OCI-LY3 (cell line): ENCODE results near the gene SAP130.

Experiments used
- H2AFZ ChIP-seq: fragments of 200-600, 300-600 bp; shearing (Covaris generic); 2 replicates; pipeline ENCODE4 v1.6.0; 2014; ENCODE audit warnings: antibody characterized with exemption, low read depth, low read length
- H3K27ac ChIP-seq: fragments of 200-600, 300-600 bp; sonication (generic); 2 replicates; pipeline ENCODE4 v1.5.1; 2014; ENCODE audit warnings: mild to moderate bottlenecking, low read length, moderate library complexity, mixed read lengths
- H3K27me3 ChIP-seq: fragments of 200-600, 300-600 bp; sonication (generic); 2 replicates; pipeline ENCODE4 v1.6.1; 2014; ENCODE audit warnings: low read depth, low read length, mixed read lengths
- H3K36me3 ChIP-seq: fragments of 200-600, 300-600 bp; sonication (generic); replicated peaks from 2 replicates; pipeline ENCODE3; 2014; ENCODE audit warnings: low read depth, low read length, mixed read lengths
- H3K4me1 ChIP-seq: fragments of 300-600, 200-600 bp; sonication (generic); 2 replicates; pipeline ENCODE4 v1.6.1; 2014; ENCODE audit warnings: low read length, mixed read lengths
- H3K4me2 ChIP-seq: fragments of 200-600, 300-600 bp; sonication (generic); 2 replicates; pipeline ENCODE4 v1.6.1; 2014; ENCODE audit warnings: low read length, mixed read lengths
- H3K4me3 ChIP-seq: fragments of 300-600, 200-600 bp; sonication (generic); 2 replicates; pipeline ENCODE4 v1.5.1; 2014; ENCODE audit warnings: antibody characterized with exemption, mild to moderate bottlenecking, low read length, moderate library complexity
- H3K79me2 ChIP-seq: fragments of 300-600, 200-600 bp; shearing (Covaris generic); 2 replicates; pipeline ENCODE4 v1.6.1; 2014; ENCODE audit warnings: mild to moderate bottlenecking, low read length, mixed read lengths
- H3K9ac ChIP-seq: fragments of 300-600, 200-600 bp; shearing (Covaris generic); 2 replicates; pipeline ENCODE4 v1.6.0; 2014; ENCODE audit warnings: mild to moderate bottlenecking, low read length, moderate library complexity
- H3K9me3 ChIP-seq: fragments of 200-600, 300-600 bp; shearing (Covaris generic); 2 replicates; pipeline ENCODE4 v1.6.1; 2014; ENCODE audit warnings: low read length, mixed read lengths; ENCODE audit not compliant: insufficient read depth
- H4K20me1 ChIP-seq: fragments of 200-600, 300-600 bp; sonication (generic); 2 replicates; pipeline ENCODE4 v1.6.1; 2016; ENCODE audit warnings: low read length, mixed read lengths; ENCODE audit not compliant: insufficient read depth
- EZH2phosphoT487 ChIP-seq: fragments of 200-600 bp; shearing (Covaris generic); IDR thresholded peaks from 2 replicates; pipeline ENCODE4 v1.6.1; 2018; ENCODE audit warnings: antibody characterized with exemption, mixed run types, low read depth
- TF ChIP-seq, protein P1 (sequence below): fragments of 200-600, 300-600 bp; sonication (generic); IDR thresholded peaks from 2 replicates; pipeline ENCODE4 v1.5.1; 2014; ENCODE audit warnings: antibody characterized with exemption, low read length, low read depth

SAP130 gene

DNA sequence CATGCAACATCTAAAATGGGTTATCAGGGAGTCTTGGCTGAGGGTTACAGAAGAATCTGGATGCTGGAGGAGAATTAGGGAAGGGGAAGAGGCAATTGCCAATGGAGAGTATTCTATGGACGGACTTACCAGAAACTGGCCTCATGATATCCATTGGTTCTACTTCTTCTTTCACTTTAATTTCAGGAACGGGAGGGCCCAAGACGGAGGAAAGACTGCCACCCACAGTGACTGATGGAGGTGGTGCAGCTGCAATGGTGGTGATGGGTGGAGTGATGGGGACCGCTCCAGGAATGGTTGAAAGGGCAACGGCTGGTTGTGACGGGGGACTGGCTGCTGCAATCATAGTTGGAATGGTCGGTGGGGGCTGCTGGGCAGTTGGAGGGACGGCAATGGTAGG is 73.0 kb downstream of the SAP130 start:
- no peak overlapping the region for H3K4me2 ChIP-seq
- peaks cover 14% of the 10 kb centered on the region for H3K36me3 ChIP-seq
- H3K9ac ChIP-seq = no peak overlapping the region
- no peak overlapping the region for H3K4me3 ChIP-seq
- no peaks in the 10 kb centered on the region for H4K20me1 ChIP-seq
- H3K9me3 ChIP-seq = no peaks in the 10 kb centered on the region
- no peak overlapping the region for H3K27ac ChIP-seq
- no peak overlapping the region for H2AFZ ChIP-seq
- peaks cover 9% of the 10 kb centered on the region for H3K4me1 ChIP-seq
- no peaks in the 10 kb centered on the region for H3K79me2 ChIP-seq
- no peaks in the 10 kb centered on the region for H3K27me3 ChIP-seq
- TF ChIP-seq EZH2phosphoT487 = no peak
- TF ChIP-seq, protein P1, sequence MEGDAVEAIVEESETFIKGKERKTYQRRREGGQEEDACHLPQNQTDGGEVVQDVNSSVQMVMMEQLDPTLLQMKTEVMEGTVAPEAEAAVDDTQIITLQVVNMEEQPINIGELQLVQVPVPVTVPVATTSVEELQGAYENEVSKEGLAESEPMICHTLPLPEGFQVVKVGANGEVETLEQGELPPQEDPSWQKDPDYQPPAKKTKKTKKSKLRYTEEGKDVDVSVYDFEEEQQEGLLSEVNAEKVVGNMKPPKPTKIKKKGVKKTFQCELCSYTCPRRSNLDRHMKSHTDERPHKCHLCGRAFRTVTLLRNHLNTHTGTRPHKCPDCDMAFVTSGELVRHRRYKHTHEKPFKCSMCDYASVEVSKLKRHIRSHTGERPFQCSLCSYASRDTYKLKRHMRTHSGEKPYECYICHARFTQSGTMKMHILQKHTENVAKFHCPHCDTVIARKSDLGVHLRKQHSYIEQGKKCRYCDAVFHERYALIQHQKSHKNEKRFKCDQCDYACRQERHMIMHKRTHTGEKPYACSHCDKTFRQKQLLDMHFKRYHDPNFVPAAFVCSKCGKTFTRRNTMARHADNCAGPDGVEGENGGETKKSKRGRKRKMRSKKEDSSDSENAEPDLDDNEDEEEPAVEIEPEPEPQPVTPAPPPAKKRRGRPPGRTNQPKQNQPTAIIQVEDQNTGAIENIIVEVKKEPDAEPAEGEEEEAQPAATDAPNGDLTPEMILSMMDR = no peak

DNA sequence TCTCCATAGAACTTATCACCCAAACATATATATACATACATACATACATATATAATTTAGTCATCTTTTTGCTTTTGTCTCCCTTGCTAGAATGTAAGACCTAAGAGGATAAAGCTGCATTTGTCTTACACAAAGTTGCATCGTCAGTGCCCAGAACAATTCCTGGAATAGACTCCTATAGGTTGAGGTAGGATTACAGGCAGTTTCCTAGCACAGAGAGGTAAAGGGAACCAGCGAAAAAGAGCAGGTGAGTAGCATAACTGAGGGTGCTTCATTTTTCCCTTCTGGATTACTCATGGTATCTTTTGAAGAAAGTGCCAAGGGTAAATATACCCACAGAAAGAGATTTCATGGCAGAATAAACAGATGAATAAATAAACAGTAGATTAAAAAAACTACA is 74.0 kb downstream of the SAP130 start:
- H3K4me2 ChIP-seq = no peak overlapping the region
- no peak overlapping the region for H3K9ac ChIP-seq
- no peaks in the 10 kb centered on the region for H3K79me2 ChIP-seq
- peaks cover 9% of the 10 kb centered on the region for H3K4me1 ChIP-seq
- no peak overlapping the region for H3K27ac ChIP-seq
- H3K4me3 ChIP-seq = no peak overlapping the region
- H4K20me1 ChIP-seq = no peaks in the 10 kb centered on the region
- peaks cover 24% of the 10 kb centered on the region for H3K36me3 ChIP-seq
- no peak for TF ChIP-seq EZH2phosphoT487
- TF ChIP-seq, protein P1 = no peak
- no peak overlapping the region for H2AFZ ChIP-seq
- no peaks in the 10 kb centered on the region for H3K9me3 ChIP-seq
- no peaks in the 10 kb centered on the region for H3K27me3 ChIP-seq

DNA sequence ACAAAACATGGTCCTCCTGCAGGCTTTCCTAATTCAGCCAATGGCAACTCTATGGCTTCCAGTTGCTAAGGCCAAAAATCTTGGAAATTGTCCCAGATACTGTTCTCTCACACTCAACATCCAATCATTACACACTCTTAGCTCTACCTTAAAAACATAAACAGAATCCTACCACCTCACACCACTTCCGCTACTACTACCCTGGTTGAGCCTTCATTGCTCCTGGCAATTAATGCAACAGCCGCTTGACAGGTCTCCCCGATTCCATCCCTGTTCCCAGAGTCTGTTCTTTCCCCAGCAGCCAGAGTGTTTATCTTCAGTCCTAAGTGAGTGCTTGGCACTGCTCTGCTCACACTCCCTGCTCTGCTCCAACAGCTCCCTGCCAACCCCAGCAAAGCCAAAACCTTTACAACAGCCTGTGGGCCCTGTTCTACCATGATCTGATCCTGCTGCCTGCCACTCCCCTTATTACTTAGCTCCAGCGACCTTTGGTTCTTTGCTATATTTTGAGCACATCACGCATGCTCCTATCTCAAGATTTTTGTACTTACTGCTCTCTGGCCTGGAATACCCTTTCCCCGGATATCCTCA is 74.6 kb downstream of the SAP130 start:
- no peaks in the 10 kb centered on the region for H4K20me1 ChIP-seq
- H3K27me3 ChIP-seq = no peaks in the 10 kb centered on the region
- TF ChIP-seq EZH2phosphoT487 = no peak
- TF ChIP-seq, protein P1 = no peak
- no peak overlapping the region for H3K9ac ChIP-seq
- H3K4me1 ChIP-seq = peaks cover 9% of the 10 kb centered on the region
- no peaks in the 10 kb centered on the region for H3K79me2 ChIP-seq
- no peak overlapping the region for H3K27ac ChIP-seq
- no peak overlapping the region for H3K4me3 ChIP-seq
- H3K36me3 ChIP-seq = peaks cover 27% of the 10 kb centered on the region
- no peak overlapping the region for H2AFZ ChIP-seq
- no peaks in the 10 kb centered on the region for H3K9me3 ChIP-seq
- H3K4me2 ChIP-seq = no peak overlapping the region

DNA sequence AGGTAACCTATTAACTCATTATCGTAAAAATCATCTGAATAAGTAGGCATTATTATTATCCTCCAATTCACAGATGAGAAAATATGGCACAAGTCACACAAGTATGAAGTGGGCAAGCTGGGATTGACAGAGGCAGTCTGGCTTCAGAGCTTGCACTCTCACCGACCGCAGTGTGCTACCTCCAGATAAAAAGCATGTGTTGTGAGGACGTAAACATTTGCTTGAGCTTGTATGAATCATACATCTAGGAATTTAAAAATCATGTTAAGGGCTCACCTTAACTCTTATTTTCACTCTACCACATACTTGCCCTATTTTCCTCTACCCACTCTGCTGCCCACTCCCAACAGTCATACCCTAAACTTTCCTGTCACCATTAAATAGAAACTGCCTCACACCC is 76.8 kb downstream of the SAP130 start:
- H2AFZ ChIP-seq = no peak overlapping the region
- no peak overlapping the region for H3K4me3 ChIP-seq
- H4K20me1 ChIP-seq = no peaks in the 10 kb centered on the region
- H3K9ac ChIP-seq = no peak overlapping the region
- H3K4me2 ChIP-seq = no peak overlapping the region
- H3K9me3 ChIP-seq = no peaks in the 10 kb centered on the region
- peaks cover 9% of the 10 kb centered on the region for H3K4me1 ChIP-seq
- no peak overlapping the region for H3K27ac ChIP-seq
- H3K27me3 ChIP-seq = no peaks in the 10 kb centered on the region
- no peak for TF ChIP-seq EZH2phosphoT487
- TF ChIP-seq, protein P1 = no peak
- peaks cover 32% of the 10 kb centered on the region for H3K36me3 ChIP-seq
- H3K79me2 ChIP-seq = no peaks in the 10 kb centered on the region
